ENCODE results near the gene TIGD6.

Gene TIGD6

DNA sequence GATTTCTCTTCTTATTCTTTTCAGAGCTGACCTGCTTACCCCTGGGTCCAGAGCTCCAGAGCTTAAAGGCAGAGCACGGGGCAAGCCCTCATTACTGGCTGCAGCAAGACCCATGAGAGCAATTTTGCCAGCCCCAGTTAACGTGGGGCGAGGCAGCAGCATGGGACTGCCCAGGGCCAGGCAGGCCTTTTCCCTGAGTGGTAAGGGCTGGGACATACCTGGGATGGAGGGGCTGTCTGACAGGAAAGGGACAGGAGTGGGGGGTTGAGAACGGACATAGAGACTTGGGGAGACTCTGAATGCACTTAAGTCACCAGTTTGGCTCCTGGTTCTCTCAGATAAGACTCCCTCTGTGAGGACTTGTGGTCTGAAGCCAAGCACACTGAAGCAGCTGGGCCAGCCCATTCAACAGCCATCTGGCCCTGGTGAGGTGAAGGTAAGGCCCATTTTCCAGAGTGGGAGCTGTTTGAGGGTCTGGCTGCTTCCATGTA is 26.3 kb upstream of the TIGD6 start:
- TF ChIP-seq CTCF (conservative IDR thresholded peaks at IDR 0.05; ENCODE audit: low read depth): no peak
- H3K27ac ChIP-seq: peak overlapping the region; percentile 1; the same call in 1 of the 2 replicates
- POLR2A ChIA-PET (ENCODE audit: low non-redundant PET): no interaction called here
- CTCF ChIA-PET: interaction anchor here (0.6 to 1.2 kb wide), 2 partner anchors 9 to 96 kb away, joined by 3 to 5 read pairs; no protein-coding TSS in a partner anchor
- DNase-seq (ENCODE audit: low spot score): no peak

DNA sequence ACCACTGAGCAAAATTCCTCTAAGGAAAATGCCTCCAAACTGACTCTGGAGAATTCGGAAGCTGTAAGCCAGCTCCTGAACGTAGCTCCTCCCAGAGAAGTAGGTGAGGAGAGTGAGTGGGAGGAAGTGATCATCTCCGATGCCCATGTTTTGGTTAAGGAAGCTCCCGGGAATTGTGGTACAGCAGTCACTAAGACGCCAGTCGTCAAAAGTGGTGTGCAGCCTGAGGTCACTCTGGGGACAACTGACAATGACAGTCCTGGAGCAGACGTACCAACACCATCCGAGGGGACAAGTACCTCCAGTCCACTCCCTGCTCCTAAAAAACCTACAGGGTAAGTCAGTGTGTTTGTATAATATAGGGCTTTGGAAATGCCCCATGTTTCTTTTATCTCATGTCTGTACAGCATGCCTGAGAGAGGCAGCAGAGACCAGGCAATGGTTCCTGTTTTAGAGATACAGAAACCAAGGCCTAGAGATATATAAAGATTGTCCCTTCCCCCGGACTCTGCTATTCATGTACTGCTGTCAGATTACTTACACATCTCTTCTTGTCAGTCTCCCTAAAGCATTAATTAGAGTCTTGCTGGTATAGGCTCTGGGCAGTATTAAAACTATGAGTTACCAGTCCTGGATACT is 24.0 kb upstream of the TIGD6 start:
- ChIA-PET CTCF (interaction anchor here (0.6 kb wide), 2 partner anchors 86 to 1715 kb away, joined by 3 to 4 read pairs; no protein-coding TSS in a partner anchor), POLR2A (ENCODE audit: low non-redundant PET) (no interaction called here)
- no peak for DNase-seq (ENCODE audit: low spot score)
- H3K27ac ChIP-seq: no peak overlapping the region
- TF ChIP-seq CTCF (conservative IDR thresholded peaks at IDR 0.05; ENCODE audit: low read depth): no peak

DNA sequence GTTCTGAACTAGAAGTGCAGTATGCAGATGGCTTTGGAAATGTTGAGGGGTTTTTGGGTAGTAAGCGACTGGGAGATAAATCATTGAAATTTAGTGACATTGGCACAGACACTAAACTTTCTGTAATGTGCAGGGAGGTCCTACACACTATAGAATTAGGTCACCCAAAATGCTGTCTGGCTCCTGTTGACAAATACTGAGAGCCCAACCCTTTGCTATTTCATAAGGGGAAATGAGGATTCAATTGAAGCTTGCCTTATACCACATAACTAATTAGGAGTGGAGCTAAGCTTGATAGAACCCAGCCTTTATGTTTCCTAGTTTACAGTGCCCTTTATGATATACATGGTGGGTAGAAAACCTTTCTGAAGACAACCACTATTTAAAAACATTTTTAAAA is 22.7 kb upstream of the TIGD6 start:
- ChIA-PET CTCF (interaction anchor here (0.6 to 1.2 kb wide), 3 partner anchors 18 to 29 kb away, joined by 3 to 4 read pairs (median 4); partner anchors contain the start of genes HMGXB3 and TIGD6), POLR2A (ENCODE audit: low non-redundant PET) (no interaction called here)
- TF ChIP-seq CTCF (conservative IDR thresholded peaks at IDR 0.05; ENCODE audit: low read depth): no peak
- no peak for DNase-seq (ENCODE audit: low spot score)
- peak overlapping the region; percentile 95 for H3K27ac ChIP-seq

DNA sequence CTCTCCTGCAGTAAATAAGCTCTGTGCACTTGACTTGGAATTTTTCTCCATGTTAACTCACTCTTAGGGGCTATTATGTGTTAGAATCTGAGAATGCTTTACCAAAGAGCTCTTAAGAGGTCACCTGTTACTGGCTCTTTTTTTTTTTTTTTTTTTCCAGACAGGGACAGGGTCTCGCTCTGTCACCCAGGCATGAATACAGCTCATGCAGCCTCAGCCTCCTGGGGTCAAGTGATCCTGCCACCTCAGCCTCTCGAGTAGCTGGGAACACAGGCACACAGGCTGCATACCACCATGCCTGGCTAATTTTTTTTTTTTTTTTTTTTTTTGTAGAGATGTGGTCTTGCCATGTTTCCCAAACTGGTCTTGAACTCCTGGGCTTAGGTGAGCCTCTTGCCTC is 22.2 kb upstream of the TIGD6 start:
- H3K27ac ChIP-seq: peak overlapping the region; percentile 95
- TF ChIP-seq CTCF (conservative IDR thresholded peaks at IDR 0.05; ENCODE audit: low read depth): no peak
- POLR2A ChIA-PET (ENCODE audit: low non-redundant PET): interaction anchor here (0.6 kb wide), 1 partner anchor 388 kb away, joined by 6 read pairs; no protein-coding TSS in a partner anchor
- CTCF ChIA-PET: interaction anchor here (0.6 to 1.2 kb wide), 5 partner anchors 18 to 247 kb away, joined by 3 to 4 read pairs (median 4); partner anchors contain the start of genes HMGXB3 and TIGD6
- DNase-seq (ENCODE audit: low spot score): no peak

- peak; percentile 87 for DNase-seq (ENCODE audit: low spot score)
- peak overlapping the region; percentile 95 for H3K27ac ChIP-seq
- CTCF ChIA-PET: interaction anchor here (0.6 to 1.4 kb wide), 5 partner anchors 19 to 429 kb away, joined by 3 to 8 read pairs (median 4); no protein-coding TSS in a partner anchor
- no peak for TF ChIP-seq CTCF (conservative IDR thresholded peaks at IDR 0.05; ENCODE audit: low read depth)
- POLR2A ChIA-PET (ENCODE audit: low non-redundant PET): interaction anchor here (0.6 kb wide), 2 partner anchors 26 to 389 kb away, joined by 4 to 6 read pairs; no protein-coding TSS in a partner anchor
Measured at GRCh38 chr5:150022158-150022531, 21.7 kb upstream of the TIGD6 start.

DNA sequence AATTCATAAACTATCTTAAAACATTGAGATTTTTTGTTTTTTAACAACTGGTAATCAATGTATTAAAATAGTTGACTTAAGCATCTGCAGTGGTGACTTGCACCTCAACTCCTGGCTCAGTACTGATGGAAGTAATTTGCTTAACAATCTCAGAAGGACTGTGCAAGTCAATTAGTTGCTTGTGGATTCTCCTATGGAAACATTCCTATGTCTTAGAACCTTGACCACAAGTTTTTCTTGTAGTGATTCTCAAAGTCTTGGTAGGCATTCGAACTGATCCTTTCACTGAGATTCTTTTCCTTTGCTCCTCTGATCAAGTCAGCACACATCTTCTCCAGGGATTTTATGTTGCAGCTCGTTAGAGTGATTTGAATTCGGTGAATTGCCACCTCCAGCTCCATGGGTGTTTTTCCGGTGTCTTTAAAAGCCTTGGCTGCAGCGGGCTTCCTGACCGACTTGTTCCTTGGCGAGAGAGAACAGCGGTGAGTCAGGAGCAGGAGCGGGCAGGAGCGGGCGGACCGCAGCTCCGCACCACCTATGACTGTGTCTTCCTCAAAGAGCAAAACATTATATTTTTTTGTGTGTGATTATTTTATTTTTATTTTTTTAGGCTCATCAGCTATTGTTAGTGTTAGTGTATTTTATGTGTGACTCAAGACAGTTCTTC is 21.2 kb upstream of the TIGD6 start:
- ChIA-PET CTCF (interaction anchor here (0.6 to 1.4 kb wide), 4 partner anchors 19 to 428 kb away, joined by 3 to 8 read pairs (median 4); no protein-coding TSS in a partner anchor), POLR2A (ENCODE audit: low non-redundant PET) (interaction anchor here (0.6 kb wide), 2 partner anchors 21 to 27 kb away, joined by 3 to 4 read pairs; no protein-coding TSS in a partner anchor)
- DNase-seq (ENCODE audit: low spot score): peak; percentile 88
- H3K27ac ChIP-seq: peak overlapping the region; percentile 95
- TF ChIP-seq CTCF (conservative IDR thresholded peaks at IDR 0.05; ENCODE audit: low read depth): no peak

Data from RWPE1 (cell line).